ENCODE results near the gene METTL5.

DNA sequence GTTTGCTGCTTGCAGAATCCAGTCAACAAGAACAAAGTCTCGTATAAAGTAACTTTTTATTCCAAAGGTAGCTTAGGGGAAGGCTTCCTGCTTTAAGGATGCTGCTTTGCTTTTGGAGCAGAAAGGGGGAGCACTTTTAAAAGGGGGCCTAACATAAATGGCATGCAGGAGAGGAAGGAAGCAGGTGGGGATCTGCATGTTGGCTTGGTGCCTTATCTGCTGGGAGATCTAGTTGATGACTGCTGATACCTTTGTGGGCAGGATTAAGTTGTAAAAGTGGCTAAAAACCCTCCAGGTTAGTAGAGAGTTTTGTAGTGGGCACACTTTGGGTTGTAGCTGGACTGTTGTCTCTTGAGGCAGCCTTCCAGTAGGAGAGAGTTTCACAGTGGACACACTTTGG lies 25.0 kb upstream of the METTL5 start:
- no peak for TF ChIP-seq CREB1 (IDR thresholded peaks at IDR 0.05; ENCODE audit: low read depth)
- no peak for TF ChIP-seq EP300 (IDR thresholded peaks at IDR 0.05; ENCODE audit: borderline replicate concordance)
- TF ChIP-seq TCF12 (IDR thresholded peaks at IDR 0.05; ENCODE audit: low read depth): no peak
- no peak for TF ChIP-seq RAD21 (IDR thresholded peaks at IDR 0.05; ENCODE audit: low read depth)
- no peak for TF ChIP-seq YY1 (IDR thresholded peaks at IDR 0.05; ENCODE audit: low read depth)
- TF ChIP-seq REST (IDR thresholded peaks at IDR 0.05; ENCODE audit: low read depth): no peak
- TF ChIP-seq FOXM1 (IDR thresholded peaks at IDR 0.05; ENCODE audit: borderline replicate concordance, low read depth): no peak
- TF ChIP-seq TAF1 (IDR thresholded peaks at IDR 0.05; ENCODE audit: low read depth): no peak
- TF ChIP-seq EGR1 (IDR thresholded peaks at IDR 0.05): no peak
- TF ChIP-seq NFIC (IDR thresholded peaks at IDR 0.05): no peak
- TF ChIP-seq, protein P1, sequence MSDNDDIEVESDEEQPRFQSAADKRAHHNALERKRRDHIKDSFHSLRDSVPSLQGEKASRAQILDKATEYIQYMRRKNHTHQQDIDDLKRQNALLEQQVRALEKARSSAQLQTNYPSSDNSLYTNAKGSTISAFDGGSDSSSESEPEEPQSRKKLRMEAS (IDR thresholded peaks at IDR 0.05): no peak
- no peak for TF ChIP-seq CEBPB (IDR thresholded peaks at IDR 0.05)
- no peak for TF ChIP-seq USF1 (IDR thresholded peaks at IDR 0.05)

Measured in Ishikawa (cell line).